ENCODE results near the gene SPSB3. TPM values are rescaled to one million over a fixed set of nuclear protein-coding genes. Genes with fewer than 3 reads are reported as not detected.

SPSB3 gene
- total and polyA plus RNA-seq, 2 of the 13 experiments (the other 11 are each of a cell fraction or from before 2014, with no cell fraction given) = 13.2 to 21.9 TPM

DNA sequence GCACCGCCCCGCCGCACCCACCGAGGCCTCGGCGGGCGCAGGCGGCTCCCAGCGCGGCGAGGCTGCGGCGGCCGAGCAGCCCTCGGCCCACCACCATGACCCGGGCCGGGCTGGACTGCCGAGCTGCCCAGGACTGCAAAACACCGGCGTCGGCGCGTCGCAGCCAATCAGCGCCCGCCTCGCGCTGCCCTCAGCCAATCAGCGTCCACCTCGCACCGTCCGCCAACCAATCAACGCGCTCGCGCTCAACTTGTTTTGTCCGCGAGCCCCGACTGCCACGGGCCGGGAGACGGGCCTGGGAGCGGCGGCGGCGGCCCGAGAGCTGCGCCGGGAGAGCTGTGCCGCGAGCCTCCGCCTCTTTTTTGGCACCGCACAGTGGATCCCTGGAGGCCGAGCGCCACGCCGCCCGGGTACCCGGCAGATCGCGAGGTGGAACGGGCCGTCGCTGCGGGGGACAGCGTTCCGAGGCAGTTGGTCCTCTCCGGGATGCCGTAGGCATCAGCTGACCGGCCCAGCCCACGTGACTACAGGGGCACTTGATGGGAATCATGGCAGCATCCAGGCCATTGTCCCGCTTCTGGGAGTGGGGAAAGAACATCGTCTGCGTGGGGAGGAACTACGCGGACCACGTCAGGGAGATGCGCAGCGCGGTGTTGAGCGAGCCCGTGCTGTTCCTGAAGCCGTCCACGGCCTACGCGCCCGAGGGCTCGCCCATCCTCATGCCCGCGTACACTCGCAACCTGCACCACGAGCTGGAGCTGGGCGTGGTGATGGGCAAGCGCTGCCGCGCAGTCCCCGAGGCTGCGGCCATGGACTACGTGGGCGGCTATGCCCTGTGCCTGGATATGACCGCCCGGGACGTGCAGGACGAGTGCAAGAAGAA lies 44.6 kb upstream of the SPSB3 start, which contains the start of the genes FAHD1 and HAGH (continued):
- TF ChIP-seq ZNF136 (CRISPR knock-in tag; IDR thresholded peaks at IDR 0.05; ENCODE audit: low read depth) (peak; percentile 67; the same call in 1 of the 2 replicates), PHF21A (CRISPR knock-in tag; IDR thresholded peaks at IDR 0.05) (peak; percentile 97), SRF (IDR thresholded peaks at IDR 0.05; ENCODE audit: low read depth, low read length) (no peak), DNMT3B (CRISPR knock-in tag; conservative IDR thresholded peaks at IDR 0.05) (0 out of 2 replicates have a peak, but pooled peaks have one; percentile 64), ZFAT (CRISPR knock-in tag; conservative IDR thresholded peaks at IDR 0.05) (no peak), ZNF570 (CRISPR knock-in tag; IDR thresholded peaks at IDR 0.05; ENCODE audit: borderline replicate concordance) (no peak), RFX5 (IDR thresholded peaks at IDR 0.05; ENCODE audit: low read depth, low read length) (peak; percentile 84), NR2F6 (IDR thresholded peaks at IDR 0.05) (no peak), NR2F6 (CRISPR knock-in tag; IDR thresholded peaks at IDR 0.05) (peak; percentile 66; the same call in 1 of the 2 replicates), JUND (CRISPR knock-in tag; IDR thresholded peaks at IDR 0.05) (peak; percentile 20; the same call in 1 of the 2 replicates), GABPA (IDR thresholded peaks at IDR 0.05; ENCODE audit: low read depth, low read length) (no peak), GABPA (CRISPR knock-in tag; IDR thresholded peaks at IDR 0.05; ENCODE audit: low read depth) (no peak), DMAP1 (CRISPR knock-in tag; IDR thresholded peaks at IDR 0.05) (peak; percentile 96), POLR2AphosphoS2 (IDR thresholded peaks at IDR 0.05; ENCODE audit: low read depth, low read length) (no peak)
- TF ChIP-seq, protein P1, sequence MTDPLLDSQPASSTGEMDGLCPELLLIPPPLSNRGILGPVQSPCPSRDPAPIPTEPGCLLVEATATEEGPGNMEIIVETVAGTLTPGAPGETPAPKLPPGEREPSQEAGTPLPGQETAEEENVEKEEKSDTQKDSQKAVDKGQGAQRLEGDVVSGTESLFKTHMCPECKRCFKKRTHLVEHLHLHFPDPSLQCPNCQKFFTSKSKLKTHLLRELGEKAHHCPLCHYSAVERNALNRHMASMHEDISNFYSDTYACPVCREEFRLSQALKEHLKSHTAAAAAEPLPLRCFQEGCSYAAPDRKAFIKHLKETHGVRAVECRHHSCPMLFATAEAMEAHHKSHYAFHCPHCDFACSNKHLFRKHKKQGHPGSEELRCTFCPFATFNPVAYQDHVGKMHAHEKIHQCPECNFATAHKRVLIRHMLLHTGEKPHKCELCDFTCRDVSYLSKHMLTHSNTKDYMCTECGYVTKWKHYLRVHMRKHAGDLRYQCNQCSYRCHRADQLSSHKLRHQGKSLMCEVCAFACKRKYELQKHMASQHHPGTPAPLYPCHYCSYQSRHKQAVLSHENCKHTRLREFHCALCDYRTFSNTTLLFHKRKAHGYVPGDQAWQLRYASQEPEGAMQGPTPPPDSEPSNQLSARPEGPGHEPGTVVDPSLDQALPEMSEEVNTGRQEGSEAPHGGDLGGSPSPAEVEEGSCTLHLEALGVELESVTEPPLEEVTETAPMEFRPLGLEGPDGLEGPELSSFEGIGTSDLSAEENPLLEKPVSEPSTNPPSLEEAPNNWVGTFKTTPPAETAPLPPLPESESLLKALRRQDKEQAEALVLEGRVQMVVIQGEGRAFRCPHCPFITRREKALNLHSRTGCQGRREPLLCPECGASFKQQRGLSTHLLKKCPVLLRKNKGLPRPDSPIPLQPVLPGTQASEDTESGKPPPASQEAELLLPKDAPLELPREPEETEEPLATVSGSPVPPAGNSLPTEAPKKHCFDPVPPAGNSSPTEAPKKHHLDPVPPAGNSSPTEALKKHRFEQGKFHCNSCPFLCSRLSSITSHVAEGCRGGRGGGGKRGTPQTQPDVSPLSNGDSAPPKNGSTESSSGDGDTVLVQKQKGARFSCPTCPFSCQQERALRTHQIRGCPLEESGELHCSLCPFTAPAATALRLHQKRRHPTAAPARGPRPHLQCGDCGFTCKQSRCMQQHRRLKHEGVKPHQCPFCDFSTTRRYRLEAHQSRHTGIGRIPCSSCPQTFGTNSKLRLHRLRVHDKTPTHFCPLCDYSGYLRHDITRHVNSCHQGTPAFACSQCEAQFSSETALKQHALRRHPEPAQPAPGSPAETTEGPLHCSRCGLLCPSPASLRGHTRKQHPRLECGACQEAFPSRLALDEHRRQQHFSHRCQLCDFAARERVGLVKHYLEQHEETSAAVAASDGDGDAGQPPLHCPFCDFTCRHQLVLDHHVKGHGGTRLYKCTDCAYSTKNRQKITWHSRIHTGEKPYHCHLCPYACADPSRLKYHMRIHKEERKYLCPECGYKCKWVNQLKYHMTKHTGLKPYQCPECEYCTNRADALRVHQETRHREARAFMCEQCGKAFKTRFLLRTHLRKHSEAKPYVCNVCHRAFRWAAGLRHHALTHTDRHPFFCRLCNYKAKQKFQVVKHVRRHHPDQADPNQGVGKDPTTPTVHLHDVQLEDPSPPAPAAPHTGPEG (CRISPR knock-in tag; IDR thresholded peaks at IDR 0.05) = peak; percentile 43
- TF ChIP-seq, protein P2, sequence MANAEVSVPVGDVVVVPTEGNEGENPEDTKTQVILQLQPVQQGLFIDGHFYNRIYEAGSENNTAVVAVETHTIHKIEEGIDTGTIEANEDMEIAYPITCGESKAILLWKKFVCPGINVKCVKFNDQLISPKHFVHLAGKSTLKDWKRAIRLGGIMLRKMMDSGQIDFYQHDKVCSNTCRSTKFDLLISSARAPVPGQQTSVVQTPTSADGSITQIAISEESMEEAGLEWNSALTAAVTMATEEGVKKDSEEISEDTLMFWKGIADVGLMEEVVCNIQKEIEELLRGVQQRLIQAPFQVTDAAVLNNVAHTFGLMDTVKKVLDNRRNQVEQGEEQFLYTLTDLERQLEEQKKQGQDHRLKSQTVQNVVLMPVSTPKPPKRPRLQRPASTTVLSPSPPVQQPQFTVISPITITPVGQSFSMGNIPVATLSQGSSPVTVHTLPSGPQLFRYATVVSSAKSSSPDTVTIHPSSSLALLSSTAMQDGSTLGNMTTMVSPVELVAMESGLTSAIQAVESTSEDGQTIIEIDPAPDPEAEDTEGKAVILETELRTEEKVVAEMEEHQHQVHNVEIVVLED (CRISPR knock-in tag; IDR thresholded peaks at IDR 0.05; ENCODE audit: borderline replicate concordance) = peak; percentile 73
- TF ChIP-seq, protein P3, sequence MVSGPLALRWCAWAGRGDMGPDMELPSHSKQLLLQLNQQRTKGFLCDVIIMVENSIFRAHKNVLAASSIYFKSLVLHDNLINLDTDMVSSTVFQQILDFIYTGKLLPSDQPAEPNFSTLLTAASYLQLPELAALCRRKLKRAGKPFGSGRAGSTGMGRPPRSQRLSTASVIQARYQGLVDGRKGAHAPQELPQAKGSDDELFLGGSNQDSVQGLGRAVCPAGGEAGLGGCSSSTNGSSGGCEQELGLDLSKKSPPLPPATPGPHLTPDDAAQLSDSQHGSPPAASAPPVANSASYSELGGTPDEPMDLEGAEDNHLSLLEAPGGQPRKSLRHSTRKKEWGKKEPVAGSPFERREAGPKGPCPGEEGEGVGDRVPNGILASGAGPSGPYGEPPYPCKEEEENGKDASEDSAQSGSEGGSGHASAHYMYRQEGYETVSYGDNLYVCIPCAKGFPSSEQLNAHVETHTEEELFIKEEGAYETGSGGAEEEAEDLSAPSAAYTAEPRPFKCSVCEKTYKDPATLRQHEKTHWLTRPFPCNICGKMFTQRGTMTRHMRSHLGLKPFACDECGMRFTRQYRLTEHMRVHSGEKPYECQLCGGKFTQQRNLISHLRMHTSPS (CRISPR knock-in tag; IDR thresholded peaks at IDR 0.05; ENCODE audit: low read depth) = peak; percentile 82
- TF ChIP-seq, protein P4, sequence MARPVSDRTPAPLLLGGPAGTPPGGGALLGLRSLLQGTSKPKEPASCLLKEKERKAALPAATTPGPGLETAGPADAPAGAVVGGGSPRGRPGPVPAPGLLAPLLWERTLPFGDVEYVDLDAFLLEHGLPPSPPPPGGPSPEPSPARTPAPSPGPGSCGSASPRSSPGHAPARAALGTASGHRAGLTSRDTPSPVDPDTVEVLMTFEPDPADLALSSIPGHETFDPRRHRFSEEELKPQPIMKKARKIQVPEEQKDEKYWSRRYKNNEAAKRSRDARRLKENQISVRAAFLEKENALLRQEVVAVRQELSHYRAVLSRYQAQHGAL (CRISPR knock-in tag; IDR thresholded peaks at IDR 0.05; ENCODE audit: not compliant biosample characterization) = peak; percentile 59

Data from HepG2 (cell line).